Esophagus muscularis mucosa (tissue), 4 donors: ENCODE measurements around the gene IL17RD. TPM values are rescaled to one million over a fixed set of nuclear protein-coding genes. Genes with fewer than 3 reads are reported as not detected.

ENCODE experiments used
- DNase-seq: peaks from one replicate; pipeline ENCODE4 v3.0.0-alpha.2; 2017; ENCODE audit errors: extremely low spot score
- H3K27ac ChIP-seq, 4 donors: fragments of 200-600 bp; sonication (generic); replicated peaks in 1 of 4; 1 replicate in 3 of 4; 2 replicates in 1 of 4; pipeline ENCODE4 v1.5.1; 2016 to 2019; ENCODE audit warnings: mild to moderate bottlenecking in 1 of 4
- H3K27me3 ChIP-seq, 4 donors: fragments of 200-600 bp; sonication (generic); one replicate each; pipeline versions ENCODE4 v1.5.1 to v1.6.0; 2016 to 2019
- H3K36me3 ChIP-seq, 4 donors: fragments of 200-600 bp; sonication (generic); one replicate each; pipeline ENCODE4 v1.5.1; 2016 to 2019
- H3K4me1 ChIP-seq, 4 donors: fragments of 200-600 bp; sonication (generic); one replicate each; pipeline ENCODE4 v1.5.1; 2016 to 2019
- H3K4me3 ChIP-seq, 4 donors: fragments of 200-600 bp; sonication (generic); 1 replicate in 2 of 4; 2 replicates in 2 of 4; pipeline ENCODE4 v1.5.1; 2016 to 2019; ENCODE audit warnings: mild to moderate bottlenecking in 4 of 4, moderate library complexity in 1 of 4
- H3K9me3 ChIP-seq, 4 donors: fragments of 200-600 bp; sonication (generic); 1 replicate in 3 of 4; 2 replicates in 1 of 4; pipeline ENCODE4 v1.5.1; 2016 to 2019
- CTCF ChIP-seq, 3 experiments: fragments of 200-600 bp in 2 of 3; fragments of 450-650 bp in 1 of 3; sonication (generic) in 2 of 3; IDR thresholded peaks; one replicate each; pipeline ENCODE4 v1.5.1; 2017 to 2019; ENCODE audit warnings: antibody characterized with exemption in 3 of 3, mild to moderate bottlenecking in 2 of 3, moderate library complexity in 1 of 3
- EP300 ChIP-seq: sonication (generic); formaldehyde crosslinking; IDR thresholded peaks from one replicate; pipeline ENCODE4 v1.6.1; 2017; ENCODE audit warnings: antibody characterized with exemption
- POLR2A ChIP-seq: fragments of 450-650 bp; IDR thresholded peaks from one replicate; pipeline ENCODE4 v1.6.1; 2017; ENCODE audit warnings: antibody characterized with exemption, moderate library complexity, mild to moderate bottlenecking, low read depth
- POLR2AphosphoS5 ChIP-seq, 2 donors: sonication (generic); formaldehyde crosslinking; IDR thresholded peaks; one replicate each; pipeline ENCODE4 v1.6.1; 2017; ENCODE audit warnings: antibody characterized with exemption in 2 of 2
- WGBS: methylation state at CpG from one replicate; pipeline ENCODE4 v1.1.5; 2018; 5-methylcytosine and 5-hydroxymethylcytosine counted together
- intact Hi-C: fragments of 100-400 bp; cut with DNase I; formaldehyde crosslinking; loops from one replicate; pipeline ENCODE4 v1.15.1; 2023
- total RNA-seq, 4 donors: library from RNA; depleted of rRNA; stranded (reverse); fragments of >200 nt; gene quantifications; one replicate each; pipeline versions ENCODE4 v1.1.0 to v1.2.1, GENCODE V29; 2016

Gene IL17RD
- total RNA-seq, 4 donors from 2014 or later = 6.1 to 13.2 (median 9.5) TPM

- H3K9me3 ChIP-seq = no peaks in the 10 kb centered on the region
- 3% methylated on average over 16 of the region's 91 CpGs for WGBS
- no peak for DNase-seq
- intact Hi-C loops = loop anchor here (5.0 to 10.0 kb wide), 2 partner anchors 82 to 274 kb away; partner anchors contain the start of gene ARHGEF3
- H3K27ac ChIP-seq = peak overlapping the region; percentile 65 to 81 (median 74)
- H3K4me1 ChIP-seq = peaks cover 12 to 25% (median 20%) of the 10 kb centered on the region in 4 donors
- H3K27me3 ChIP-seq = no peaks in the 10 kb centered on the region
- H3K36me3 ChIP-seq = no peaks in the 10 kb centered on the region
- TF ChIP-seq POLR2AphosphoS5 (IDR thresholded peaks at IDR 0.05) (peak in 1 of 2 donors; percentile 20), EP300 (no peak)
- H3K4me3 ChIP-seq = peak overlapping the region; percentile 77 to 90 (median 80)
These were observed 86.3 kb downstream of the IL17RD start for GRCh38 chr3:57078635-57079473.

- intact Hi-C loops = loop anchor here (5.0 to 10.0 kb wide), 2 partner anchors 81 to 273 kb away; partner anchors contain the start of gene ARHGEF3
- DNase-seq = no peak
- Histone ChIP-seq H3K9me3 (no peaks in the 10 kb centered on the region), H3K4me3 (peak overlapping the region; percentile 77 to 90 (median 80)), H3K36me3 (no peaks in the 10 kb centered on the region), H3K27ac (peak overlapping the region; percentile 65 to 81 (median 74)), H3K4me1 (peaks cover 12 to 25% (median 20%) of the 10 kb centered on the region in 4 donors), H3K27me3 (no peaks in the 10 kb centered on the region)
- TF ChIP-seq POLR2AphosphoS5 (IDR thresholded peaks at IDR 0.05) (peak in 1 of 2 donors; percentile 23), EP300 (no peak)
- WGBS = 16% methylated on average over 5 of the region's 15 CpGs
These were observed 86.9 kb downstream of the IL17RD start for GRCh38 chr3:57078344-57078634.

- intact Hi-C loops = loop anchor here (5.0 to 10.0 kb wide), 2 partner anchors 80 to 273 kb away; partner anchors contain the start of gene ARHGEF3
- peaks cover 12 to 25% (median 20%) of the 10 kb centered on the region in 4 donors for H3K4me1 ChIP-seq
- WGBS = 40% methylated on average over 9 of the region's 9 CpGs
These were observed 87.4 kb downstream of the IL17RD start for GRCh38 chr3:57077630-57078343.

GRCh38 chr3:57076422-57076951 is 88.7 kb downstream of the IL17RD start:
- Histone ChIP-seq H3K27me3 (no peaks in the 10 kb centered on the region), H3K4me1 (peaks cover 12 to 25% (median 20%) of the 10 kb centered on the region in 4 donors), H3K9me3 (no peaks in the 10 kb centered on the region), H3K27ac (no peak overlapping the region), H3K4me3 (no peak overlapping the region), H3K36me3 (no peaks in the 10 kb centered on the region)
- whole genome bisulfite sequencing = 100% methylated on average over 3 of the region's 3 CpGs
- intact Hi-C loops = loop anchor here (5.0 to 10.0 kb wide), 2 partner anchors 79 to 272 kb away; partner anchors contain the start of gene ARHGEF3
- TF ChIP-seq POLR2AphosphoS5 (IDR thresholded peaks at IDR 0.05) (no peak), EP300 (no peak), POLR2A (no peak), CTCF (IDR thresholded peaks at IDR 0.05) (no peak)
- DNase-seq = no peak

More at GRCh38 chr3:57077630-57078343, 87.4 kb downstream of the IL17RD start:
- H3K27me3 ChIP-seq = no peaks in the 10 kb centered on the region
- no peak for TF ChIP-seq POLR2A
- no peak for TF ChIP-seq CTCF (IDR thresholded peaks at IDR 0.05)
- no peak for TF ChIP-seq POLR2AphosphoS5 (IDR thresholded peaks at IDR 0.05)
- no peak for TF ChIP-seq EP300
- H3K27ac ChIP-seq = peak overlapping the region in 3 of 4 donors; percentile 71 to 81 (median 77)
- H3K9me3 ChIP-seq = no peaks in the 10 kb centered on the region
- peak overlapping the region; percentile 77 to 90 (median 80) for H3K4me3 ChIP-seq
- no peak for DNase-seq
- H3K36me3 ChIP-seq = no peaks in the 10 kb centered on the region

GRCh38 chr3:57074135-57074534 is 91.0 kb downstream of the IL17RD start:
- Histone ChIP-seq H3K4me1 (peaks cover 8 to 22% (median 15%) of the 10 kb centered on the region in 4 donors), H3K36me3 (no peaks in the 10 kb centered on the region), H3K9me3 (no peaks in the 10 kb centered on the region), H3K27me3 (no peaks in the 10 kb centered on the region), H3K27ac (no peak overlapping the region), H3K4me3 (no peak overlapping the region)
- no peak for DNase-seq
- 90% methylated on average over 4 of the region's 4 CpGs for WGBS
- TF ChIP-seq POLR2AphosphoS5 (IDR thresholded peaks at IDR 0.05) (no peak), CTCF (IDR thresholded peaks at IDR 0.05) (no peak), EP300 (no peak), POLR2A (no peak)
- intact Hi-C loops = loop anchor here (10.0 kb wide), 1 partner anchor 269 kb away; the partner anchor contains the start of gene ARHGEF3
